Measurements from ENCODE around the gene CDIPT. TPM values are rescaled to one million over a fixed set of nuclear protein-coding genes. Genes with fewer than 3 reads are reported as not detected.
"Not testable (repeated sequence)": the region's sequence is repeated elsewhere in the genome, so short reads cannot be mapped to it uniquely, and the experiment has no call there.

CDIPT gene
- total RNA-seq, 4 donors from 2014 or later, result 80.0 to 121 (median 94.8) TPM

GRCh38 chr16:29837841-29838240, 25.2 kb downstream of the CDIPT start:
- Histone ChIP-seq H3K27ac (no peak overlapping the region), H3K4me3 (no peak overlapping the region), H3K27me3 (no peaks in the 10 kb centered on the region), H3K4me1 (no peaks in the 10 kb centered on the region), H3K36me3 (peaks cover 6 to 98% (median 32%) of the 10 kb centered on the region in 3 donors), H3K9me3 (no peaks in the 10 kb centered on the region)
- DNase-seq (ENCODE audit: low spot score in 2 of 2), result no peak
- TF ChIP-seq EP300 (IDR thresholded peaks at IDR 0.05), result no peak
- no peak for TF ChIP-seq POLR2A (IDR thresholded peaks at IDR 0.05)
- TF ChIP-seq CTCF (IDR thresholded peaks at IDR 0.05), result no peak
- 87 to 92% methylated on average over 5 of the region's 5 CpGs for WGBS, 2 donors

DNA sequence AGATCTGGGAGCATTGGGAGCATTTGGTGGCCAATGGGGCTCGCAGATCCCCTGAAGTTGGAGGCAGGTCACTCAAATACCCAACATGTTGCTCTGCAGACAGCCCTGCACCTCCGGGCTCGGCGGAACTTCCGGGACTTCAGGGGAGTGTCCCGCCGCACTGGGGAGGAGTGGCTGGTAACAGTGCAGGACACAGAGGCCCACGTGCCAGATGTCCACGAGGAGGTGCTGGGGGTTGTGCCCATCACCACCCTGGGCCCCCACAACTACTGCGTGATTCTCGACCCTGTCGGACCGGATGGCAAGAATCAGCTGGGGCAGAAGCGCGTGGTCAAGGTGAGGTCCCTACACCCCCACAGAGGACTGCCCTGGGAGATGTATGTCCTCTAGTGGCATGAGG, 26.4 kb downstream of the CDIPT start:
- Histone ChIP-seq H3K27me3 (no peaks in the 10 kb centered on the region), H3K9me3 (no peaks in the 10 kb centered on the region), H3K27ac (no peak overlapping the region), H3K4me1 (no peaks in the 10 kb centered on the region), H3K36me3 (peaks cover 4 to 98% (median 33%) of the 10 kb centered on the region in 3 donors), H3K4me3 (no peak overlapping the region)
- no peak for DNase-seq (ENCODE audit: low spot score in 2 of 2)
- 82 to 83% methylated on average over 9 to 15 of the region's 15 CpGs for whole genome bisulfite sequencing, 2 donors
- TF ChIP-seq CTCF (IDR thresholded peaks at IDR 0.05) (no peak), EP300 (IDR thresholded peaks at IDR 0.05) (no peak), POLR2A (IDR thresholded peaks at IDR 0.05) (no peak)

DNA sequence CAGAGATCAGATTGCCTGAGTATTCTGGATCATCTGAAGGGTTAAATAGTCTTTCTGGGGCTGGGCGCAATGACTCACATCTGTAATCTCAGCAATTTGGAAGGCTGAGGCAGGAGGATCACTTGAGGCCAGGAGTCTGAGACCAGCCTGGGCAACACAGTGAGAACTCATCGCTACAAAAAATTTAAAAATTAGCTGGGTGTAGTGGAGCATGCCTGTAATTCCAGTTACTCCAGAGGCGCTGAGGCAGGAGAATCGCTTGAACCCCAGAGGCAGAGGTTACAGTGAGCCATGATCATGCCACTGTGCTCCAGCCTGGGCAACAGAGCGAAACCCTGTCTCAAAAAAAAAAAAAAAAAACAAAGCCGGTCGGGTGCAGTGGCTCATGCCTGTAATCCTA, 27.1 kb downstream of the CDIPT start:
- Histone ChIP-seq H3K9me3 (no peaks in the 10 kb centered on the region), H3K4me1 (no peaks in the 10 kb centered on the region), H3K27me3 (no peaks in the 10 kb centered on the region), H3K36me3 (peaks cover 4 to 98% (median 30%) of the 10 kb centered on the region in 3 donors), H3K4me3 (no peak overlapping the region), H3K27ac (no peak overlapping the region)
- no peak for DNase-seq (ENCODE audit: low spot score in 2 of 2)
- 82 to 85% methylated on average over 7 of the region's 7 CpGs for WGBS, 2 donors
- no peak for TF ChIP-seq POLR2A (IDR thresholded peaks at IDR 0.05)
- TF ChIP-seq EP300 (IDR thresholded peaks at IDR 0.05), result no peak
- TF ChIP-seq CTCF (IDR thresholded peaks at IDR 0.05), result no peak

DNA sequence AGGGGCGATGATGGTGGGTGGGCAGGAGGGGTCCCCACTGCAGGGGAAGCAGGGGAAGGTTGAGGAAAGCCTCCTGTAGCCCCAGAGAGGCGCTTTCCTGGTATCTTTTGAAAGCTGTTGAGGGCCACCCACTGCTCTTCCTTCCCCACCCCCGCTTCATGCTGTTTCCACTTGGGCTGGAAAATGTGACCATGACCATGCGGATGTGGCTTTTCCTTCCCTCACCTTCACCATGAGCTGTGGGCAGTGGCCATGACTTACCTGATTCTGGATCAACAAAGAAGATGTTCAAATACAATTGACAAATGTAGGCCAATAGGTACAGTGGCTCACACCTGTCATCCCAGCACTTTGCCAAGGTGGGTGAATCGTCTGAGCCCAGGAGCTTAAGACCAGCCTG, 28.9 kb downstream of the CDIPT start:
- WGBS, 2 donors, result 95 to 98% methylated on average over 4 to 5 of the region's 5 CpGs
- Histone ChIP-seq H3K9me3 (no peaks in the 10 kb centered on the region), H3K36me3 (peaks cover 6 to 93% (median 27%) of the 10 kb centered on the region in 3 donors), H3K4me3 (no peak overlapping the region), H3K27ac (no peak overlapping the region), H3K4me1 (peaks cover 0 to 4% (median 0%) of the 10 kb centered on the region in 4 donors), H3K27me3 (no peaks in the 10 kb centered on the region)
- TF ChIP-seq EP300 (IDR thresholded peaks at IDR 0.05), result no peak
- TF ChIP-seq CTCF (IDR thresholded peaks at IDR 0.05), result no peak
- no peak for TF ChIP-seq POLR2A (IDR thresholded peaks at IDR 0.05)
- no peak for DNase-seq (ENCODE audit: low spot score in 2 of 2)

DNA sequence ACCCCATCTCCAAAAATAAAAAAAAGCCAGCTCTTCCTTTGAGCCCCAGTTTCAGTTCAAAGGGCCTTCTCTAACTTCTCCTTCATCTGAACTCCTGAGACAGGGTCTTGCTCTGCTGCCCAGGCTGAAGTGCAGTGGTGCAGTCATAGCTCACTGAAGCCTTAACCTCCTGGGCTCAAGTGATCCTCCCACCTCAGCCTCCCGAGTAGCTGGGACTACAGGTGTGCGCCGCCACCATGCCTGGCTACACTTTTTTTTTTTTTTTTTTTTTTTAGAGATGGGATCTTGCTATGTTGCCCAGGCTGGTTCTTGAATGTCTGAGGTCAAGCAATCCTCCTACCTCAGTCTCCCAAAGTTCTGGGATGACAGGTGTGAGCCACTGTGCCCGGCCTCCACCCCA, 29.8 kb downstream of the CDIPT start:
- not testable (repeated sequence) for H3K4me1 ChIP-seq; H3K27ac ChIP-seq; H3K27me3 ChIP-seq; DNase-seq (ENCODE audit: low spot score in 2 of 2); H3K4me3 ChIP-seq; H3K9me3 ChIP-seq
- WGBS, 2 donors, result 94 to 99% methylated on average over 4 of the region's 4 CpGs
- H3K36me3 ChIP-seq, result peaks cover 6 to 85% (median 21%) of the 10 kb centered on the region in 3 donors

- 62 to 73% methylated on average over 2 of the region's 2 CpGs for WGBS, 2 donors
- H3K27me3 ChIP-seq, result no peaks in the 10 kb centered on the region
Measured at GRCh38 chr16:29831490-29831889, 31.5 kb downstream of the CDIPT start.

More at GRCh38 chr16:29831490-29831889, 31.5 kb downstream of the CDIPT start:
- no peak for TF ChIP-seq POLR2A (IDR thresholded peaks at IDR 0.05)
- TF ChIP-seq CTCF (IDR thresholded peaks at IDR 0.05), result no peak
- TF ChIP-seq EP300 (IDR thresholded peaks at IDR 0.05), result no peak
- Histone ChIP-seq H3K36me3 (peaks cover 3 to 67% (median 21%) of the 10 kb centered on the region in 3 donors), H3K4me1 (peaks cover 0 to 24% (median 4%) of the 10 kb centered on the region in 4 donors), H3K4me3 (no peak overlapping the region), H3K27ac (no peak overlapping the region), H3K9me3 (no peaks in the 10 kb centered on the region)
- no peak for DNase-seq (ENCODE audit: low spot score in 2 of 2)

All from tibial nerve (tissue), 4 donors.